ENCODE results near the gene BOLL. TPM values are rescaled to one million over a fixed set of nuclear protein-coding genes. Genes with fewer than 3 reads are reported as not detected.

The BOLL gene
- total RNA-seq, 6 experiments from 2014 or later, result not detected

- no peaks in the 10 kb centered on the region for H3K4me1 ChIP-seq
- H3K27ac ChIP-seq, result no peak overlapping the region
- TF ChIP-seq, protein P1, sequence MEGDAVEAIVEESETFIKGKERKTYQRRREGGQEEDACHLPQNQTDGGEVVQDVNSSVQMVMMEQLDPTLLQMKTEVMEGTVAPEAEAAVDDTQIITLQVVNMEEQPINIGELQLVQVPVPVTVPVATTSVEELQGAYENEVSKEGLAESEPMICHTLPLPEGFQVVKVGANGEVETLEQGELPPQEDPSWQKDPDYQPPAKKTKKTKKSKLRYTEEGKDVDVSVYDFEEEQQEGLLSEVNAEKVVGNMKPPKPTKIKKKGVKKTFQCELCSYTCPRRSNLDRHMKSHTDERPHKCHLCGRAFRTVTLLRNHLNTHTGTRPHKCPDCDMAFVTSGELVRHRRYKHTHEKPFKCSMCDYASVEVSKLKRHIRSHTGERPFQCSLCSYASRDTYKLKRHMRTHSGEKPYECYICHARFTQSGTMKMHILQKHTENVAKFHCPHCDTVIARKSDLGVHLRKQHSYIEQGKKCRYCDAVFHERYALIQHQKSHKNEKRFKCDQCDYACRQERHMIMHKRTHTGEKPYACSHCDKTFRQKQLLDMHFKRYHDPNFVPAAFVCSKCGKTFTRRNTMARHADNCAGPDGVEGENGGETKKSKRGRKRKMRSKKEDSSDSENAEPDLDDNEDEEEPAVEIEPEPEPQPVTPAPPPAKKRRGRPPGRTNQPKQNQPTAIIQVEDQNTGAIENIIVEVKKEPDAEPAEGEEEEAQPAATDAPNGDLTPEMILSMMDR (IDR thresholded peaks at IDR 0.05), result no peak
- TF ChIP-seq POLR2A (IDR thresholded peaks at IDR 0.05), result no peak
- no peaks in the 10 kb centered on the region for H3K27me3 ChIP-seq
- ATAC-seq, result no peak
- intact Hi-C loops (cut with DNase I), result no loop called here
- no peak for DNase-seq
- WGBS (ENCODE audit: insufficient coverage, low coverage, low lambda C conversion rate, missing lambda C conversion rate), result 40% methylated on average over 3 of the region's 3 CpGs
- H3K4me3 ChIP-seq, result no peak overlapping the region
- H3K36me3 ChIP-seq, result no peaks in the 10 kb centered on the region
- H3K9me3 ChIP-seq, result no peaks in the 10 kb centered on the region
Observed at GRCh38 chr2:197810491-197810890, 25.4 kb upstream of the BOLL start.

DNA sequence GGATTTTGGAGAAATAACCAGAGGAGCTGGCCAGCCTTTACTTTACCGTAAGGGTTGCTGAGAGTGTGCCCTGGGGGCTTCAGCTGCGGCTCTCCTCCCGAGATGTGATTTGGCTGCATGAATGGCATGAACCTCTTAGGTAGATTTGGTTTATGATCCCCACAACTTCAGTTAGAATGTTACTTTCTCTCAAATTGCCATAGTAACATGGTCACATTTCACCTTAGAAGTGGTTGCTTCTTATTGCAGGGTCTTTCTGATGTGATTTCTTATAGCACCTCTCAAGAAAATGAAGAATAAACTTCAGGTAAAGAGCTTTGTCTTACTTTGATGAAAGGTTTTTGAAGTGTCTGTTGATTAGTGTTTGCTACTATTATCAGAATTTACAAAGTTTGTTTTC is 24.9 kb upstream of the BOLL start:
- TF ChIP-seq, protein P1 (IDR thresholded peaks at IDR 0.05), result no peak
- TF ChIP-seq POLR2A (IDR thresholded peaks at IDR 0.05), result no peak
- DNase-seq, result no peak
- Histone ChIP-seq H3K4me3 (no peak overlapping the region), H3K27ac (no peak overlapping the region), H3K27me3 (no peaks in the 10 kb centered on the region), H3K9me3 (no peaks in the 10 kb centered on the region), H3K4me1 (peaks cover 0 to 2% (median 0%) of the 10 kb centered on the region in 4 donors), H3K36me3 (no peaks in the 10 kb centered on the region)
- intact Hi-C loops (cut with DNase I), result no loop called here
- 74% methylated on average over 3 of the region's 3 CpGs for WGBS (ENCODE audit: insufficient coverage, low coverage, low lambda C conversion rate, missing lambda C conversion rate)
- ATAC-seq, result no peak

- DNase-seq, result no peak
- no peak overlapping the region for H3K4me3 ChIP-seq
- ATAC-seq, result no peak
- H3K4me1 ChIP-seq, result peaks cover 0 to 6% (median under 1%) of the 10 kb centered on the region in 4 donors
- no peaks in the 10 kb centered on the region for H3K36me3 ChIP-seq
- no peaks in the 10 kb centered on the region for H3K9me3 ChIP-seq
- H3K27me3 ChIP-seq, result no peaks in the 10 kb centered on the region
- intact Hi-C loops (cut with DNase I), result no loop called here
- WGBS (ENCODE audit: insufficient coverage, low coverage, low lambda C conversion rate, missing lambda C conversion rate), result 80% methylated on average over 5 of the region's 5 CpGs
- TF ChIP-seq POLR2A (IDR thresholded peaks at IDR 0.05), result no peak
- TF ChIP-seq, protein P1 (IDR thresholded peaks at IDR 0.05), result no peak
- no peak overlapping the region for H3K27ac ChIP-seq
Observed at GRCh38 chr2:197809064-197809463, 23.9 kb upstream of the BOLL start.

- no peaks in the 10 kb centered on the region for H3K9me3 ChIP-seq
- H3K27ac ChIP-seq, result no peak overlapping the region
- no peaks in the 10 kb centered on the region for H3K27me3 ChIP-seq
- no peaks in the 10 kb centered on the region for H3K36me3 ChIP-seq
- H3K4me1 ChIP-seq, result peaks cover 0 to 11% (median 2%) of the 10 kb centered on the region in 4 donors
- ATAC-seq (no peak), DNase-seq (no peak)
- peak overlapping the region; percentile 49 to 58 (median 51) for H3K4me3 ChIP-seq
- no peak for TF ChIP-seq POLR2A (IDR thresholded peaks at IDR 0.05)
- TF ChIP-seq, protein P1 (IDR thresholded peaks at IDR 0.05), result no peak
- WGBS (ENCODE audit: insufficient coverage, low coverage, low lambda C conversion rate, missing lambda C conversion rate), result 25% methylated on average over 11 of the region's 11 CpGs
- intact Hi-C loops (cut with DNase I), result no loop called here
Observed at GRCh38 chr2:197805715-197806633, 20.9 kb upstream of the BOLL start.
